AG04450 (cell line): Measurements from ENCODE around the gene COL5A1. TPM values are rescaled to one million over a fixed set of nuclear protein-coding genes. Genes with fewer than 3 reads are reported as not detected.

Experiments used
- CTCF ChIA-PET: fragments of 300-600, 350-600 bp; formaldehyde crosslinking; extraction: SDS; loops from one replicate; lab custom pipeline; 2022; ENCODE audit warnings: antibody characterized with exemption, inconsistent platforms; lab: Charles Lee
- POLR2A ChIA-PET: fragments of 350-600 bp; formaldehyde crosslinking; extraction: SDS; loops from one replicate; lab custom pipeline; 2021; ENCODE audit warnings: antibody characterized with exemption, inconsistent platforms; lab: Yijun Ruan, JAX
- DNase-seq: peaks from one replicate; pipeline ENCODE4 v3.0.0-alpha.2; 2011; ENCODE audit warnings: low read depth, low spot score
- H3K27ac ChIP-seq: one replicate; pipeline ENCODE4 v1.5.1; 2012; ENCODE audit warnings: low read depth, low read length, control low read depth
- H3K27me3 ChIP-seq: one replicate; pipeline ENCODE4 v1.6.0; 2012; ENCODE audit warnings: low read length; ENCODE audit not compliant: control insufficient read depth, insufficient read depth
- H3K4me3 ChIP-seq: 2 replicates; pipeline ENCODE4 v1.5.1; 2011; ENCODE audit warnings: mild to moderate bottlenecking, low read depth, low read length, control low read depth
- H3K9me3 ChIP-seq: 2 replicates; pipeline ENCODE4 v1.5.1; 2012; ENCODE audit warnings: low read length; ENCODE audit not compliant: control insufficient read depth, insufficient read depth
- polyA plus RNA-seq: library from polyadenylated mRNA; depleted of rRNA; stranded (reverse); fragments of >200 nt; gene quantifications from 2 replicates; pipeline ENCODE4 v1.2.3, GENCODE V29; 2011
- TF ChIP-seq, protein P1 (sequence below): IDR thresholded peaks from 2 replicates; pipeline ENCODE4 v1.5.1; 2011; ENCODE audit warnings: low read depth, low read length, control low read depth, inconsistent platforms

The COL5A1 gene
- polyA plus RNA-seq, 1 experiment: 73.3 TPM

DNA sequence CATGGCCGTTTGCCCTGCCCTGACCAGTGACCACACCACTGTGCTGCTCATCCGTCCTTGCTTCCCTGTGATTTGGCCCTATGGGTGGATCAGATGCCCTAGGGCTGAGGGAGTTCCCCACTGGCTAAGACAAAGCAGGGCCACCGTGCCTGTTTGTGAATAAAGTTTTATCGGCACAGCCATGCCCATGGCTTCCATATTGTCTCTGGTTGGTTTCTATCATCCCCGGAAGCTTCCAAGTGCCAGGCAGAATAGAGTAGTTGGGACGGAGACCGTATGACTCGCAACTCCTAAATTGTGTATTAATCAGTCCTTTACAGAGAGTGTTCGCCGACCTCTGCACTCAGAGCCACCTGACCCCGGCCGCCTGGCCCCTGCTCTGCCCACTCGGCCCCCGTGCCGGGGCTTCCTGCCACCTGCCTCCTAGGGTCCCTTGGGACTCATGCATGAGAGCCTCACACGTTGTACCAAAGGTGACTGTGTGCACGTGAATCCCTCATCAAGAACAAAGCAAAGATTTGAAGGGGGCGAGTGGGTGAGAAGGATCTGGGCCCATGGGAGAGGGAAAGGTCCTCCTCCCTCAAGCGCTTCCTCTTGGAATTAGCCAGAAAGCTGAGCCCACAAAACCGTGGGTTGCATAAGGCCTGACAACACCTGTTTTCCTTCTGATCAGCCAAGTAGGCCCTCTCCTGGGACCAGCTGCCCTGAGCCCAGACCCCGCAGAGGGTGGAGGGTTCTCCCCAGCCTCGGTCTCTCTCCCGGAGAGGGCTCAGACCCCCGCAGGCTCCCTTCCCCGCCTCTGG lies 227.3 kb downstream of the COL5A1 start:
- ChIA-PET POLR2A (no interaction called here), CTCF (no interaction called here)
- peaks cover 3% of the 10 kb centered on the region; the same call in 1 of the 2 replicates for H3K9me3 ChIP-seq
- no peak overlapping the region for H3K27ac ChIP-seq
- TF ChIP-seq, protein P1, sequence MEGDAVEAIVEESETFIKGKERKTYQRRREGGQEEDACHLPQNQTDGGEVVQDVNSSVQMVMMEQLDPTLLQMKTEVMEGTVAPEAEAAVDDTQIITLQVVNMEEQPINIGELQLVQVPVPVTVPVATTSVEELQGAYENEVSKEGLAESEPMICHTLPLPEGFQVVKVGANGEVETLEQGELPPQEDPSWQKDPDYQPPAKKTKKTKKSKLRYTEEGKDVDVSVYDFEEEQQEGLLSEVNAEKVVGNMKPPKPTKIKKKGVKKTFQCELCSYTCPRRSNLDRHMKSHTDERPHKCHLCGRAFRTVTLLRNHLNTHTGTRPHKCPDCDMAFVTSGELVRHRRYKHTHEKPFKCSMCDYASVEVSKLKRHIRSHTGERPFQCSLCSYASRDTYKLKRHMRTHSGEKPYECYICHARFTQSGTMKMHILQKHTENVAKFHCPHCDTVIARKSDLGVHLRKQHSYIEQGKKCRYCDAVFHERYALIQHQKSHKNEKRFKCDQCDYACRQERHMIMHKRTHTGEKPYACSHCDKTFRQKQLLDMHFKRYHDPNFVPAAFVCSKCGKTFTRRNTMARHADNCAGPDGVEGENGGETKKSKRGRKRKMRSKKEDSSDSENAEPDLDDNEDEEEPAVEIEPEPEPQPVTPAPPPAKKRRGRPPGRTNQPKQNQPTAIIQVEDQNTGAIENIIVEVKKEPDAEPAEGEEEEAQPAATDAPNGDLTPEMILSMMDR: no peak
- no peak for DNase-seq
- H3K4me3 ChIP-seq: no peak overlapping the region
- peaks cover 20% of the 10 kb centered on the region for H3K27me3 ChIP-seq

DNA sequence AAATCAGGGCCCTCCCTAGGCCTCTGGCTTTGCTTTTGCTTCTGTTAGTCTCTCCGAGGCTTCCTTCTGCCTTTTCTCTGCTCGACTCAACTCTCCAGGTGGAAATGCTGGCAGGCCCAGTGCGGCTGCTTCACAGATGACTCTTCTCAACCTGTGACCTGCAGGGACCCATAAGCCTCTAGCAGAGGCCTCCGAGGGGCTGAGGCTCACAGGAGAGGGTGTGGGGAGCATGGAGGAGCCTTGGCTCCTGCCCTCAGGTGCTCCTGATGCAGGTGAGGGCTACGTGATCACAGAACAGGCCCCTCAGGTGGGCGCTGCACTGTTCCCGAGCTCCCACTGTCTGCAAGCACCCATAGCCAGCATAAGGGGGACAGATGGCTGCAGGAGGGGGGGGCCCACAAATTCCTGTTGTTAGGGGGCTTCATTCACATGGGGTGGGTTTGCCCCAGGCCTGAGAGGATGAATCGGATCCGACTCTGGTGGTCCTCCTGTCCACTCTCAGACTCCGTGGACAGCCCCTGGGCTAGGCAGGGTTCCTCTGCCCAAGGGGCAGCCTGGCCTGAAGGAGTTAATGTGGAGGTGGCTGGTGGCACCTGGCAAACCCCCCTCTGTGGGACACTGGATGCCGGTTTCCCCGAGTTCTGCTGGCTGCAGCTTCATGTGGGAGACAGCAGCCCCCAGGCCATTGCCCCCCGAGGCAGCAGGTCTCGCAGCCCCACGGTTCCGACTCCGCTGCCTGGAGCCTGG lies 228.1 kb downstream of the COL5A1 start:
- ChIA-PET CTCF (no interaction called here), POLR2A (no interaction called here)
- TF ChIP-seq, protein P1: no peak
- Histone ChIP-seq H3K4me3 (no peak overlapping the region), H3K9me3 (peaks cover 3% of the 10 kb centered on the region; the same call in 1 of the 2 replicates), H3K27me3 (peaks cover 20% of the 10 kb centered on the region), H3K27ac (no peak overlapping the region)
- no peak for DNase-seq

DNA sequence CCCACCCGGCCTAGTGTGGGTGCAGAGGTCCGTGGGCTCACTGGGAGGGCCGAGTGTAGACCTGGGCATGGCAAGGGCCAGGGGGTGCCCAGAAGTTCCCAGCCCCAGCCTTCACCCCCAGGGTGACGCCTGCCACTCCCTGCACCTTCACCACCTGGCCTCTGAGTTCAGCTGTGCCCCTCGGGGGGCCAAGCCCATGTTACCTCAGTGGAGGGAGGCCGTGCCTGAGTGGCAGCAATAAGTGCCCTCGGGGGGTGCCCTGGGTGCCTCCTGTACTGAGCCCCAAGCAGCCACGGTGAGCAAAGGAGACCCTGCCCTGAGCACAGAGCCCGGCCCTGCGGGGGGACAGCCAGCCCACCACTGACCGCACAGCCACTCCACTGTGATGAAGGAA lies 228.7 kb downstream of the COL5A1 start:
- TF ChIP-seq, protein P1: no peak
- CTCF ChIA-PET: no interaction called here
- Histone ChIP-seq H3K9me3 (peaks cover 3% of the 10 kb centered on the region; the same call in 1 of the 2 replicates), H3K4me3 (no peak overlapping the region), H3K27me3 (peaks cover 20% of the 10 kb centered on the region), H3K27ac (peak overlapping the region; percentile 31)
- POLR2A ChIA-PET: no interaction called here
- DNase-seq: no peak

DNA sequence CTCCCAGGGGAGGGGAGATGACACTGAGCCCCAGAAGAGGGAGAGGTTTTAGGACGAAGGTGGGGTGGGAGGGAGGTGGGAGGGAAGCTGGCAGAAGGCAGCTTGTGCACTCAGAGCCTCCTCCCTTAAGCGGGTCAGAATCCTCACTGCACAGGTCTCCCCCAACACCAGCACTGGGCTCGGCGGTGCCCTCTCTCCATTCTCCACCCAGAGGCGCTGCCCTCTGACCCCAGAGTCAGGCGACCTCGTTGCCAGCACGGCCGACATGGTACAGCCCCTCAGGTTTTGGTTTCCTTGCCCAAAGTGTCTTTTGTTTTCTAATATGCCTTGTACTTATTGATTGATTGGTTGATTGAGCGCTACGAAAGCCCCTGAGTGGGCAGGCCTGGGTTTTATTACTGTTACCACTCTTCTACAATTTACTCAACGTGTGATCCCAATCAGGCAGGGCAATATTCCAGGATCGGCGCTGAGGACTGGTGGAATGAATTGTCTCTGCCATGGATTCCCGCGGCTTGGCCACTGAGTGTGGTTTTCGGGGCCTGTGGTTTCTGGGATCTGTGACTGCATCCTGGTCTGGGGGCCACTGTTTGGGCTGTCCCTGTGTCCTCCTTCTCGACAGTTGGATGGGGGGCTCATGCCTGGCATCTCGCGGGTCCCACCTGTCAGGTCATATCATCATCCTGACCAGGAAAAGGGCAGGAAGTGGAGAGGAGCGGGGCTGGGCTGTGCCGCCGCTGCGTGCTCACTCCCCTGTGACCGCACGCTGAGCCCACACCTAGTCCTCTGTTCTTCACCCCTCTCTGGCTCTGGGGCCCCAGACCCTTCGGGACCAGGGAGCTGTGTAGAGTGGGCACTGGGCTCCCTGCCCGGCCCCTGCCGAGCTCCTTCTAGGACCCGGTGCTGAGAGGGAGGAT lies 229.4 kb downstream of the COL5A1 start:
- POLR2A ChIA-PET: interaction anchor here (0.8 to 1.6 kb wide), 6 partner anchors 13 to 71 kb away, joined by 3 to 9 read pairs (median 4); no protein-coding TSS in a partner anchor
- Histone ChIP-seq H3K27ac (peak overlapping the region; percentile 39), H3K27me3 (peaks cover 20% of the 10 kb centered on the region), H3K9me3 (peaks cover 3% of the 10 kb centered on the region; the same call in 1 of the 2 replicates), H3K4me3 (no peak overlapping the region)
- CTCF ChIA-PET: no interaction called here
- TF ChIP-seq, protein P1: no peak
- DNase-seq: no peak
